ENCODE results near the gene SMPX. TPM values are rescaled to one million over a fixed set of nuclear protein-coding genes. Genes with fewer than 3 reads are reported as not detected.

SMPX gene
- total and polyA plus RNA-seq, 2 of the 4 experiments (the other 2 are of a cell fraction) = not detected

GRCh38 chrX:21735768-21736127 is 22.2 kb downstream of the SMPX start:
- Histone ChIP-seq H2BK20ac (ENCODE audit: low read depth, low read length) (no peak overlapping the region), H3K4ac (ENCODE audit: low read depth, low read length) (no peak overlapping the region), H3K36me3 (ENCODE audit: control insufficient read depth, insufficient read depth, low read length) (no peaks in the 10 kb centered on the region), H2AK9ac (replicated peaks; ENCODE audit: low read depth, low read length, poor library complexity) (no peak overlapping the region), H3K4me2 (ENCODE audit: low read depth, low read length) (no peak overlapping the region), H3K14ac (replicated peaks; ENCODE audit: low read depth, low read length) (no peak overlapping the region), H3K18ac (ENCODE audit: low read depth, low read length) (no peak overlapping the region), H2AK5ac (ENCODE audit: low read depth, low read length) (no peak overlapping the region), H3K27me3 (ENCODE audit: control insufficient read depth, insufficient read depth, low read length) (peaks cover 3% of the 10 kb centered on the region; the same call in 1 of the 2 replicates), H3K27ac (ENCODE audit: insufficient read depth, low read length) (no peak overlapping the region), H4K8ac (ENCODE audit: low read depth in 2 of 2, low read length in 2 of 2) (no peak overlapping the region), H3K9me1 (ENCODE audit: insufficient read depth, low read length) (no peaks in the 10 kb centered on the region), H2BK15ac (ENCODE audit: low read depth, low read length) (no peak overlapping the region), H3K56ac (ENCODE audit: extremely low read depth, insufficient read depth, low read length) (no peak overlapping the region), H3K9ac (ENCODE audit: low read depth, low read length) (no peak overlapping the region), H3K23ac (ENCODE audit: low read depth, low read length) (no peak overlapping the region), H2BK120ac (ENCODE audit: low read depth, low read length) (no peak overlapping the region), H2BK5ac (ENCODE audit: low read depth, low read length, poor library complexity, severe bottlenecking) (no peak overlapping the region), H3K4me3 (ENCODE audit: insufficient read depth, low read depth, low read length) (no peak overlapping the region), H4K5ac (ENCODE audit: low read depth, low read length) (no peak overlapping the region), H3K4me1 (ENCODE audit: control insufficient read depth, insufficient read depth, low read length) (no peaks in the 10 kb centered on the region), H3K79me1 (ENCODE audit: low read depth in 1 of 2, low read length in 2 of 2) (no peaks in the 10 kb centered on the region), H4K91ac (ENCODE audit: insufficient read depth, low read depth, low read length) (no peak overlapping the region), H2AFZ (replicated peaks; ENCODE audit: low read length, poor library complexity) (no peak overlapping the region), H3K9me3 (ENCODE audit: control insufficient read depth, insufficient read depth, low read length) (no peaks in the 10 kb centered on the region), H4K20me1 (ENCODE audit: insufficient read depth, low read length) (no peaks in the 10 kb centered on the region)
- BruUV-seq (replicated peaks) = no TSS peak
- in situ Hi-C loops (cut with MboI; ENCODE audit: low sequenced_read_pairs) = loop anchor here (10.0 to 25.0 kb wide), 2 partner anchors 1201 to 1473 kb away; partner anchors contain the start of gene RPS6KA3
- ChIA-PET POLR2A (ENCODE audit: unreplicated experiment) (no interaction called here), CTCF (no interaction called here)
- no CpG with 5 or more reads among the region's 1 CpG for WGBS, 2 experiments (ENCODE audit: extremely low coverage in 2 of 2, insufficient read length in 1 of 2)
- dilution Hi-C loops (cut with HindIII; ENCODE audit: low sequenced_read_pairs, unreplicated experiment) = no loop called here
- intact Hi-C loops (cut with micrococcal nuclease) = no loop called here
- ATAC-seq (ENCODE audit: low read depth) = no peak
- TF ChIP-seq RFX5 (IDR thresholded peaks at IDR 0.05; ENCODE audit: low read depth, low read length) (no peak), RAD21 (IDR thresholded peaks at IDR 0.05; ENCODE audit: low read length) (no peak), CHD1 (IDR thresholded peaks at IDR 0.05; ENCODE audit: low read depth, low read length) (no peak), NFE2L2 (IDR thresholded peaks at IDR 0.05; ENCODE audit: low read depth, low read length) (no peak), MXI1 (IDR thresholded peaks at IDR 0.05; ENCODE audit: borderline replicate concordance, low read depth, low read length) (no peak), USF2 (IDR thresholded peaks at IDR 0.05; ENCODE audit: low read depth, low read length) (no peak), MAZ (IDR thresholded peaks at IDR 0.05; ENCODE audit: borderline replicate concordance, low read depth, low read length) (no peak), ELK1 (IDR thresholded peaks at IDR 0.05; ENCODE audit: borderline replicate concordance, low read depth, low read length) (no peak), POLR2A (IDR thresholded peaks at IDR 0.05; ENCODE audit: low read depth, low read length) (no peak), MAFK (IDR thresholded peaks at IDR 0.05; ENCODE audit: low read depth, low read length) (no peak), BHLHE40 (IDR thresholded peaks at IDR 0.05; ENCODE audit: low read depth, low read length) (no peak), SMC3 (IDR thresholded peaks at IDR 0.05; ENCODE audit: low read depth, low read length) (no peak), CTCF (conservative IDR thresholded peaks at IDR 0.05; ENCODE audit: low read depth, low read length) (no peak), FOS (IDR thresholded peaks at IDR 0.05; ENCODE audit: low read depth, low read length) (no peak), RCOR1 (IDR thresholded peaks at IDR 0.05; ENCODE audit: insufficient replicate concordance, low read length) (no peak), CEBPB (IDR thresholded peaks at IDR 0.05; ENCODE audit: low read depth, low read length) (no peak)
- no peak for DNase-seq
